Measurements from ENCODE around the gene TFPI. TPM values are rescaled to one million over a fixed set of nuclear protein-coding genes. Genes with fewer than 3 reads are reported as not detected.

TFPI gene
- total and polyA plus RNA-seq, 2 of the 8 experiments (the other 6 are each of a cell fraction or from before 2014, with no cell fraction given): 2.0 to 7.1 TPM

DNA sequence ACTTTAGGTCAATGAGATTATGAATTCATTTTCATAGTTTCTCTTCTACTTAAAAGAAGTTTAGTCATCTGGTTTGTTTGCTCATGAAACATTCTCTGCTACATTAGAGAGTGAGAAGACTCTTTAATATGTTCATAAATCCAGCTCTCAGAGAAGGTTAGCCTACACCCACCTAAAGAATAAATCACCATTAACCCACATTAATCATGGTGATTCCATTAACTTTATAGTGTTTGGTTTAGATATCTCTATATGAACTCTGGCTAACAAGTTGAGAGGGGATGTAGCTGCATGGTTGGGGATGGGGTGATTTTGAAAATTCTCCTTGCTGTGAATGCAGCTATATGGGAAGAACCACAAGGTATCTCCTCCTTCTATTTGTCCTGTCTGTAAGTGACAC is 10.7 kb downstream of the TFPI start:
- Histone ChIP-seq H3K4ac (replicated peaks; ENCODE audit: insufficient read length, low read depth, low read length) (no peak overlapping the region), H3K27me3 (replicated peaks in 1 of 4; ENCODE audit: control insufficient read depth in 3 of 4, extremely low read depth in 1 of 4, insufficient read depth in 3 of 4, low read length in 3 of 4) (no peaks in the 10 kb centered on the region), H3K56ac (replicated peaks; ENCODE audit: insufficient read length, low read depth, low read length) (no peak overlapping the region), H2BK15ac (ENCODE audit: low read length) (no peak overlapping the region), H3K9me3 (ENCODE audit: insufficient read depth in 2 of 2, low read depth in 1 of 2, low read length in 1 of 2) (no peaks in the 10 kb centered on the region), H3K18ac (ENCODE audit: extremely low read depth, low read length) (no peak overlapping the region), H3K36me3 (ENCODE audit: control insufficient read depth in 2 of 4, insufficient read depth in 4 of 4, low read length in 3 of 4) (no peaks in the 10 kb centered on the region), H2AFZ (ENCODE audit: low read length) (no peak overlapping the region), H4K8ac (ENCODE audit: extremely low read depth, insufficient read depth, low read length) (no peak overlapping the region), H2BK120ac (replicated peaks; ENCODE audit: low read depth, low read length) (no peak overlapping the region), H3K14ac (ENCODE audit: insufficient read length) (no peak overlapping the region), H3K4me2 (ENCODE audit: insufficient read depth in 1 of 2, low read depth in 2 of 2, low read length in 2 of 2) (no peak overlapping the region), H4K91ac (replicated peaks; ENCODE audit: insufficient read length, low read length) (no peak overlapping the region), H3K27ac (ENCODE audit: low read depth, low read length) (no peak overlapping the region), H3K23me2 (ENCODE audit: low read depth, low read length) (no peaks in the 10 kb centered on the region; the same call in 1 of the 2 replicates), H2BK5ac (ENCODE audit: low read depth, low read length) (no peak overlapping the region), H2BK20ac (ENCODE audit: low read length) (no peak overlapping the region), H4K20me1 (replicated peaks in 1 of 2; ENCODE audit: control insufficient read depth in 1 of 2, insufficient read depth in 2 of 2, low read length in 2 of 2) (no peaks in the 10 kb centered on the region), H3K4me3 (ENCODE audit: extremely low read depth in 1 of 4, insufficient read depth in 2 of 4, low read depth in 3 of 4, low read length in 4 of 4) (no peak overlapping the region), H4K5ac (ENCODE audit: insufficient read length, low read depth, low read length) (no peak overlapping the region), H3K23ac (ENCODE audit: insufficient read length) (no peak overlapping the region), H2BK12ac (ENCODE audit: low read depth, low read length) (no peak overlapping the region), H2AK5ac (ENCODE audit: low read depth, low read length) (no peak overlapping the region), H3K79me2 (ENCODE audit: control insufficient read depth in 1 of 2, insufficient read depth in 2 of 2, low read length in 2 of 2) (no peaks in the 10 kb centered on the region), H3K79me1 (ENCODE audit: low read depth, low read length) (no peaks in the 10 kb centered on the region), H3K4me1 (replicated peaks in 1 of 4; ENCODE audit: control insufficient read depth in 3 of 4, insufficient read depth in 4 of 4, low read length in 3 of 4) (peaks cover 0 to 8% (median 3%) of the 10 kb centered on the region in 4 experiments; a peak in 3 of 7 replicates), H3K9ac (replicated peaks in 1 of 4; ENCODE audit: extremely low read depth in 1 of 4, low read depth in 3 of 4, low read length in 3 of 4) (peak overlapping the region in 1 of 4 experiments; percentile 34; a peak in 1 of 7 replicates)
- ChIA-PET CTCF (ENCODE audit: partially characterized antibody) (no interaction called here), POLR2A (ENCODE audit: partially characterized antibody) (interaction anchor here (0.6 kb wide), 1 partner anchor 23 kb away, joined by 4 read pairs; no protein-coding TSS in a partner anchor)
- FAIRE-seq (peak; percentile 39), DNase-seq (ENCODE audit: low read depth in 1 of 2, low spot score in 2 of 2) (no peak)
- TF ChIP-seq MAFK (IDR thresholded peaks at IDR 0.05; ENCODE audit: low read depth, low read length) (no peak), GTF2F1 (IDR thresholded peaks at IDR 0.05; ENCODE audit: borderline replicate concordance, low read depth, low read length) (no peak), CHD2 (IDR thresholded peaks at IDR 0.05; ENCODE audit: low read length) (no peak), POLR2AphosphoS5 (IDR thresholded peaks at IDR 0.05; ENCODE audit: low read depth, low read length) (no peak), SIX5 (IDR thresholded peaks at IDR 0.05; ENCODE audit: low read depth, low read length) (no peak), CREB1 (IDR thresholded peaks at IDR 0.05) (no peak)
